Neural progenitor cell (in vitro differentiated cells): ENCODE results near the gene PTGIR.

Experiments
- CTCF ChIP-seq: fragments of 200-600 bp; sonication (generic); IDR thresholded peaks from 2 replicates; pipeline ENCODE4 v1.5.1; 2017; ENCODE audit warnings: antibody characterized with exemption, mild to moderate bottlenecking
- EZH2 ChIP-seq: fragments of 200-600 bp; sonication (generic); IDR thresholded peaks from 2 replicates; pipeline ENCODE4 v1.6.1; 2017; ENCODE audit warnings: antibody characterized with exemption, mild to moderate bottlenecking, moderate library complexity

- TF ChIP-seq CTCF (no peak), EZH2 (peak; percentile 92)
Observed at GRCh38 chr19:46648060-46648960, 23.4 kb upstream of the PTGIR start.
